Measurements from ENCODE around the gene FBXW5.

Gene FBXW5

GRCh38 chr9:136925414-136926153 lies 19.0 kb downstream of the FBXW5 start:
- no peak overlapping the region for H3K9ac ChIP-seq (ENCODE audit: insufficient read length, low read depth)
- H3K9me3 ChIP-seq (ENCODE audit: insufficient read depth, low read length), result no peaks in the 10 kb centered on the region
- peaks cover 91% of the 10 kb centered on the region for H3K36me3 ChIP-seq (ENCODE audit: insufficient read depth, insufficient read length, low read length)
- no peak for DNase-seq (ENCODE audit: low read depth, low spot score)
- TF ChIP-seq YY1 (IDR thresholded peaks at IDR 0.05; ENCODE audit: insufficient read depth, insufficient read length), result no peak
- TF ChIP-seq ZNF274 (IDR thresholded peaks at IDR 0.05; ENCODE audit: low read depth, low read length), result no peak
- TF ChIP-seq SUZ12 (IDR thresholded peaks at IDR 0.05; ENCODE audit: extremely low read depth, insufficient read depth, insufficient read length), result no peak
- H3K4me3 ChIP-seq (ENCODE audit: insufficient read length, low read depth), result no peak overlapping the region
- H3K27me3 ChIP-seq (ENCODE audit: insufficient read depth, insufficient read length), result no peaks in the 10 kb centered on the region
- H3K4me1 ChIP-seq (ENCODE audit: insufficient read depth, insufficient read length), result peaks cover 5% of the 10 kb centered on the region

- H3K4me3 ChIP-seq (ENCODE audit: insufficient read length, low read depth), result no peak overlapping the region
- H3K36me3 ChIP-seq (ENCODE audit: insufficient read depth, insufficient read length, low read length), result peaks cover 89% of the 10 kb centered on the region
- H3K9me3 ChIP-seq (ENCODE audit: insufficient read depth, low read length), result no peaks in the 10 kb centered on the region
- H3K9ac ChIP-seq (ENCODE audit: insufficient read length, low read depth), result no peak overlapping the region
- no peaks in the 10 kb centered on the region for H3K27me3 ChIP-seq (ENCODE audit: insufficient read depth, insufficient read length)
- H3K4me1 ChIP-seq (ENCODE audit: insufficient read depth, insufficient read length), result peaks cover 5% of the 10 kb centered on the region
- DNase-seq (ENCODE audit: low read depth, low spot score), result no peak
- no peak for TF ChIP-seq YY1 (IDR thresholded peaks at IDR 0.05; ENCODE audit: insufficient read depth, insufficient read length)
- TF ChIP-seq ZNF274 (IDR thresholded peaks at IDR 0.05; ENCODE audit: low read depth, low read length), result no peak
- no peak for TF ChIP-seq SUZ12 (IDR thresholded peaks at IDR 0.05; ENCODE audit: extremely low read depth, insufficient read depth, insufficient read length)
Measured at GRCh38 chr9:136923881-136924280, 20.7 kb downstream of the FBXW5 start.

GRCh38 chr9:136922540-136922939 lies 22.0 kb downstream of the FBXW5 start:
- DNase-seq (ENCODE audit: low read depth, low spot score), result no peak
- Histone ChIP-seq H3K4me1 (ENCODE audit: insufficient read depth, insufficient read length) (peaks cover 5% of the 10 kb centered on the region), H3K4me3 (ENCODE audit: insufficient read length, low read depth) (no peak overlapping the region), H3K9ac (ENCODE audit: insufficient read length, low read depth) (no peak overlapping the region), H3K27me3 (ENCODE audit: insufficient read depth, insufficient read length) (no peaks in the 10 kb centered on the region), H3K9me3 (ENCODE audit: insufficient read depth, low read length) (no peaks in the 10 kb centered on the region), H3K36me3 (ENCODE audit: insufficient read depth, insufficient read length, low read length) (peaks cover 81% of the 10 kb centered on the region)
- no peak for TF ChIP-seq SUZ12 (IDR thresholded peaks at IDR 0.05; ENCODE audit: extremely low read depth, insufficient read depth, insufficient read length)
- no peak for TF ChIP-seq YY1 (IDR thresholded peaks at IDR 0.05; ENCODE audit: insufficient read depth, insufficient read length)
- no peak for TF ChIP-seq ZNF274 (IDR thresholded peaks at IDR 0.05; ENCODE audit: low read depth, low read length)

- Histone ChIP-seq H3K9ac (ENCODE audit: insufficient read length, low read depth) (no peak overlapping the region), H3K27me3 (ENCODE audit: insufficient read depth, insufficient read length) (no peaks in the 10 kb centered on the region), H3K36me3 (ENCODE audit: insufficient read depth, insufficient read length, low read length) (peaks cover 81% of the 10 kb centered on the region), H3K9me3 (ENCODE audit: insufficient read depth, low read length) (no peaks in the 10 kb centered on the region), H3K4me3 (ENCODE audit: insufficient read length, low read depth) (no peak overlapping the region), H3K4me1 (ENCODE audit: insufficient read depth, insufficient read length) (peaks cover 5% of the 10 kb centered on the region)
- DNase-seq (ENCODE audit: low read depth, low spot score), result no peak
- TF ChIP-seq YY1 (IDR thresholded peaks at IDR 0.05; ENCODE audit: insufficient read depth, insufficient read length) (no peak), ZNF274 (IDR thresholded peaks at IDR 0.05; ENCODE audit: low read depth, low read length) (no peak), SUZ12 (IDR thresholded peaks at IDR 0.05; ENCODE audit: extremely low read depth, insufficient read depth, insufficient read length) (no peak)
Measured at GRCh38 chr9:136921718-136922117, 22.8 kb downstream of the FBXW5 start.

- Histone ChIP-seq H3K9ac (ENCODE audit: insufficient read length, low read depth) (no peak overlapping the region), H3K36me3 (ENCODE audit: insufficient read depth, insufficient read length, low read length) (peaks cover 81% of the 10 kb centered on the region)
Measured at GRCh38 chr9:136921307-136921706, 23.2 kb downstream of the FBXW5 start.

GRCh38 chr9:136920734-136921231 lies 23.8 kb downstream of the FBXW5 start:
- no peak for DNase-seq (ENCODE audit: low read depth, low spot score)
- peaks cover 5% of the 10 kb centered on the region for H3K4me1 ChIP-seq (ENCODE audit: insufficient read depth, insufficient read length)
- no peaks in the 10 kb centered on the region for H3K27me3 ChIP-seq (ENCODE audit: insufficient read depth, insufficient read length)
- no peak overlapping the region for H3K9ac ChIP-seq (ENCODE audit: insufficient read length, low read depth)
- H3K36me3 ChIP-seq (ENCODE audit: insufficient read depth, insufficient read length, low read length), result peaks cover 81% of the 10 kb centered on the region
- TF ChIP-seq YY1 (IDR thresholded peaks at IDR 0.05; ENCODE audit: insufficient read depth, insufficient read length) (no peak), SUZ12 (IDR thresholded peaks at IDR 0.05; ENCODE audit: extremely low read depth, insufficient read depth, insufficient read length) (no peak), ZNF274 (IDR thresholded peaks at IDR 0.05; ENCODE audit: low read depth, low read length) (no peak)
- H3K9me3 ChIP-seq (ENCODE audit: insufficient read depth, low read length), result no peaks in the 10 kb centered on the region
- no peak overlapping the region for H3K4me3 ChIP-seq (ENCODE audit: insufficient read length, low read depth)

More at GRCh38 chr9:136921307-136921706, 23.2 kb downstream of the FBXW5 start:
- no peak for DNase-seq (ENCODE audit: low read depth, low spot score)
- Histone ChIP-seq H3K4me1 (ENCODE audit: insufficient read depth, insufficient read length) (peaks cover 5% of the 10 kb centered on the region), H3K9me3 (ENCODE audit: insufficient read depth, low read length) (no peaks in the 10 kb centered on the region), H3K4me3 (ENCODE audit: insufficient read length, low read depth) (no peak overlapping the region), H3K27me3 (ENCODE audit: insufficient read depth, insufficient read length) (no peaks in the 10 kb centered on the region)
- TF ChIP-seq ZNF274 (IDR thresholded peaks at IDR 0.05; ENCODE audit: low read depth, low read length), result no peak
- no peak for TF ChIP-seq YY1 (IDR thresholded peaks at IDR 0.05; ENCODE audit: insufficient read depth, insufficient read length)
- no peak for TF ChIP-seq SUZ12 (IDR thresholded peaks at IDR 0.05; ENCODE audit: extremely low read depth, insufficient read depth, insufficient read length)

- Histone ChIP-seq H3K9me3 (ENCODE audit: insufficient read depth, low read length) (no peaks in the 10 kb centered on the region), H3K9ac (ENCODE audit: insufficient read length, low read depth) (no peak overlapping the region), H3K27me3 (ENCODE audit: insufficient read depth, insufficient read length) (no peaks in the 10 kb centered on the region), H3K4me1 (ENCODE audit: insufficient read depth, insufficient read length) (peaks cover 5% of the 10 kb centered on the region), H3K36me3 (ENCODE audit: insufficient read depth, insufficient read length, low read length) (peaks cover 81% of the 10 kb centered on the region), H3K4me3 (ENCODE audit: insufficient read length, low read depth) (no peak overlapping the region)
- TF ChIP-seq SUZ12 (IDR thresholded peaks at IDR 0.05; ENCODE audit: extremely low read depth, insufficient read depth, insufficient read length) (no peak), ZNF274 (IDR thresholded peaks at IDR 0.05; ENCODE audit: low read depth, low read length) (no peak), YY1 (IDR thresholded peaks at IDR 0.05; ENCODE audit: insufficient read depth, insufficient read length) (no peak)
- DNase-seq (ENCODE audit: low read depth, low spot score), result no peak
Measured at GRCh38 chr9:136920069-136920468, 24.5 kb downstream of the FBXW5 start.
